MM.1S (cell line): ENCODE measurements around the gene RSBN1L.

ENCODE experiments used
- EZH2phosphoT487 ChIP-seq: fragments of 300-600 bp; sonication (generic); IDR thresholded peaks from 2 replicates; pipeline ENCODE4 v1.6.1; 2018; ENCODE audit warnings: antibody characterized with exemption, low read length
- TF ChIP-seq, protein P1 (sequence below): fragments of 300-600 bp; sonication (generic); IDR thresholded peaks from 2 replicates; pipeline ENCODE4 v1.5.1; 2016; ENCODE audit warnings: antibody characterized with exemption, low read length, mixed read lengths

DNA sequence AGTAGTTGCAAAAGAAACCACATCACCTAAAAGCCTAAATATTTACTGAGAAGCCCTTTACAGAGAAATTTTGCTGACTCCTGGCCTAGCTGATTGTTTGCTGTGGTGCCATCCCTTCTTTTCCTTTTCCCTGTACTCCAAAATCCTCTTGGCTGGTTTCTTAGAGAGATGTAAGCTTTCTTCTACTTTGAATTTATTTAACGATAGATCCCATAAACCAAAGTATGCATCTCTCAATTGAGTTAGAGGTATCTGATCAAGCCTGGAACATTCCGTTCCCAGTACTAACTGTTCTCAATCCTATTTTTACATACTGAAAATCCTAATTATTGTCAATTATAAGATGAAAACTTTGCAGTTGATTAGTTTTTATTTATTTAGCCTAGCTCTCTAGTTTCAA is 95.7 kb downstream of the RSBN1L start:
- TF ChIP-seq, protein P1, sequence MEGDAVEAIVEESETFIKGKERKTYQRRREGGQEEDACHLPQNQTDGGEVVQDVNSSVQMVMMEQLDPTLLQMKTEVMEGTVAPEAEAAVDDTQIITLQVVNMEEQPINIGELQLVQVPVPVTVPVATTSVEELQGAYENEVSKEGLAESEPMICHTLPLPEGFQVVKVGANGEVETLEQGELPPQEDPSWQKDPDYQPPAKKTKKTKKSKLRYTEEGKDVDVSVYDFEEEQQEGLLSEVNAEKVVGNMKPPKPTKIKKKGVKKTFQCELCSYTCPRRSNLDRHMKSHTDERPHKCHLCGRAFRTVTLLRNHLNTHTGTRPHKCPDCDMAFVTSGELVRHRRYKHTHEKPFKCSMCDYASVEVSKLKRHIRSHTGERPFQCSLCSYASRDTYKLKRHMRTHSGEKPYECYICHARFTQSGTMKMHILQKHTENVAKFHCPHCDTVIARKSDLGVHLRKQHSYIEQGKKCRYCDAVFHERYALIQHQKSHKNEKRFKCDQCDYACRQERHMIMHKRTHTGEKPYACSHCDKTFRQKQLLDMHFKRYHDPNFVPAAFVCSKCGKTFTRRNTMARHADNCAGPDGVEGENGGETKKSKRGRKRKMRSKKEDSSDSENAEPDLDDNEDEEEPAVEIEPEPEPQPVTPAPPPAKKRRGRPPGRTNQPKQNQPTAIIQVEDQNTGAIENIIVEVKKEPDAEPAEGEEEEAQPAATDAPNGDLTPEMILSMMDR: no peak
- no peak for TF ChIP-seq EZH2phosphoT487
